Measurements from ENCODE around the gene PAK1. TPM values are rescaled to one million over a fixed set of nuclear protein-coding genes. Genes with fewer than 3 reads are reported as not detected.

PAK1 gene
- total RNA-seq, 1 donor from 2014 or later = 7.7 TPM

- TF ChIP-seq, protein P1, sequence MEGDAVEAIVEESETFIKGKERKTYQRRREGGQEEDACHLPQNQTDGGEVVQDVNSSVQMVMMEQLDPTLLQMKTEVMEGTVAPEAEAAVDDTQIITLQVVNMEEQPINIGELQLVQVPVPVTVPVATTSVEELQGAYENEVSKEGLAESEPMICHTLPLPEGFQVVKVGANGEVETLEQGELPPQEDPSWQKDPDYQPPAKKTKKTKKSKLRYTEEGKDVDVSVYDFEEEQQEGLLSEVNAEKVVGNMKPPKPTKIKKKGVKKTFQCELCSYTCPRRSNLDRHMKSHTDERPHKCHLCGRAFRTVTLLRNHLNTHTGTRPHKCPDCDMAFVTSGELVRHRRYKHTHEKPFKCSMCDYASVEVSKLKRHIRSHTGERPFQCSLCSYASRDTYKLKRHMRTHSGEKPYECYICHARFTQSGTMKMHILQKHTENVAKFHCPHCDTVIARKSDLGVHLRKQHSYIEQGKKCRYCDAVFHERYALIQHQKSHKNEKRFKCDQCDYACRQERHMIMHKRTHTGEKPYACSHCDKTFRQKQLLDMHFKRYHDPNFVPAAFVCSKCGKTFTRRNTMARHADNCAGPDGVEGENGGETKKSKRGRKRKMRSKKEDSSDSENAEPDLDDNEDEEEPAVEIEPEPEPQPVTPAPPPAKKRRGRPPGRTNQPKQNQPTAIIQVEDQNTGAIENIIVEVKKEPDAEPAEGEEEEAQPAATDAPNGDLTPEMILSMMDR (IDR thresholded peaks at IDR 0.05; ENCODE audit: borderline replicate concordance) = no peak
- DNase-seq = no peak
- peaks cover 21% of the 10 kb centered on the region for H3K4me1 ChIP-seq
- H3K27ac ChIP-seq (replicated peaks) = no peak overlapping the region
- no peak overlapping the region for H3K4me3 ChIP-seq
- H3K9me3 ChIP-seq (replicated peaks) = no peaks in the 10 kb centered on the region
- peaks cover 25% of the 10 kb centered on the region for H3K27me3 ChIP-seq (ENCODE audit: low read depth)
- intact Hi-C loops (cut with micrococcal nuclease) = no loop called here
- H3K36me3 ChIP-seq = no peaks in the 10 kb centered on the region
Observed at GRCh38 chr11:77475206-77475605, 1.3 kb upstream of the PAK1 start.

GRCh38 chr11:77474684-77475060 lies 778 bp upstream of the PAK1 start:
- no peaks in the 10 kb centered on the region for H3K9me3 ChIP-seq (replicated peaks)
- no peaks in the 10 kb centered on the region for H3K36me3 ChIP-seq
- H3K27me3 ChIP-seq (ENCODE audit: low read depth) = peaks cover 28% of the 10 kb centered on the region
- TF ChIP-seq, protein P1 (IDR thresholded peaks at IDR 0.05; ENCODE audit: borderline replicate concordance) = no peak
- DNase-seq = no peak
- peaks cover 21% of the 10 kb centered on the region for H3K4me1 ChIP-seq
- H3K27ac ChIP-seq (replicated peaks) = no peak overlapping the region
- H3K4me3 ChIP-seq = peak overlapping the region; percentile 69
- intact Hi-C loops (cut with micrococcal nuclease) = no loop called here

DNA sequence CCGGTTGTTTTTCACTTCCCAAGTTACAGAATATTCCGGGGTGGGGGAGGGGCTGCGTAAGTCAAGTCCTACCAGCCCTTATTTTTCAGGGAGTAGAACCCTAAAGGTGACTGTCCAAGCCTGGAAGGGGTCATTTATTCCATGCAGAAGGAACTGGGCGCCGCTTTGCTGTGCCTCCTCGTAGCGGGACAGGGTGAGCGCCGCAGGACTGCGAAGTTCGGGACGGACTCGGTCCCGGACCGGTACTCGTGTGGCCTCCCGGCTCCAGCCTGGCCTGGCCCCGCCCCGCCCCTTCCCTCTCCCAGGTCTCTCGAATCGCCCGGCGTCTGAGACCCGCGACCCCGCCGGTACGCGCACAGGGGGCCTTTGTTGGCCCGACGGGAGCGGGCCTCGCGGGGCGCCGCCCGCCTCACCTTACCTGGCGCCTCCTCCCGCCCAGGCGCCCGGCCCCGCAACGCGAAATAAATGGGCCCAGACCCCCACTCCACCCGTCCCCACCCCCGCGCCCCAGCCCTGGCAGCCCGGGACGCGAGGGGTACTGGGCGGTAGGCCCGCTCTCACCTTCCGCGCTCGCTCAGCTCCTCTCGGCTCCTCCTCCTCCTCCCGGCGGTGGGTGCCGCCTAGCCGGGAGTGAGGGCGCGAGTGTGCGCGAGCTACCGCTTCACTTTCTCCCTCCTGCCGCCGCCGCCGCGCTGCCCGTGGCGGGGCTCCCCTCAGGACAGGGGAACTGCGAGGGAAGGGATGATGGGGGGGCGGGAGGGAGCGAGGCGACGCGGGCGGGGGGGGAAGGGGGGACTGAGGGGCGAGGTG lies 698 bp downstream of the PAK1 start:
- Histone ChIP-seq H3K4me1 (peaks cover 21% of the 10 kb centered on the region), H3K9me3 (replicated peaks) (no peaks in the 10 kb centered on the region), H3K4me3 (peak overlapping the region; percentile 69), H3K27ac (replicated peaks) (no peak overlapping the region), H3K27me3 (ENCODE audit: low read depth) (peaks cover 37% of the 10 kb centered on the region), H3K36me3 (no peaks in the 10 kb centered on the region)
- DNase-seq = peak; percentile 38
- intact Hi-C loops (cut with micrococcal nuclease) = no loop called here
- TF ChIP-seq, protein P1 (IDR thresholded peaks at IDR 0.05; ENCODE audit: borderline replicate concordance) = no peak

GRCh38 chr11:77471558-77472193 lies 2.2 kb downstream of the PAK1 start:
- peaks cover 44% of the 10 kb centered on the region for H3K27me3 ChIP-seq (ENCODE audit: low read depth)
- no peak overlapping the region for H3K27ac ChIP-seq (replicated peaks)
- DNase-seq = no peak
- peaks cover 21% of the 10 kb centered on the region for H3K4me1 ChIP-seq
- no peaks in the 10 kb centered on the region for H3K9me3 ChIP-seq (replicated peaks)
- TF ChIP-seq, protein P1 (IDR thresholded peaks at IDR 0.05; ENCODE audit: borderline replicate concordance) = no peak
- H3K4me3 ChIP-seq = no peak overlapping the region
- no peaks in the 10 kb centered on the region for H3K36me3 ChIP-seq
- intact Hi-C loops (cut with micrococcal nuclease) = no loop called here

- intact Hi-C loops (cut with micrococcal nuclease) = no loop called here
Observed at GRCh38 chr11:77470971-77471370, 2.9 kb downstream of the PAK1 start.

More at GRCh38 chr11:77470971-77471370, 2.9 kb downstream of the PAK1 start:
- H3K27me3 ChIP-seq (ENCODE audit: low read depth) = peaks cover 44% of the 10 kb centered on the region
- no peak overlapping the region for H3K27ac ChIP-seq (replicated peaks)
- no peaks in the 10 kb centered on the region for H3K9me3 ChIP-seq (replicated peaks)
- no peak overlapping the region for H3K4me3 ChIP-seq
- DNase-seq = no peak
- H3K36me3 ChIP-seq = no peaks in the 10 kb centered on the region
- TF ChIP-seq, protein P1 (IDR thresholded peaks at IDR 0.05; ENCODE audit: borderline replicate concordance) = no peak
- H3K4me1 ChIP-seq = peaks cover 21% of the 10 kb centered on the region

All from left ventricle myocardium inferior (tissue), 1 donor.